Neural progenitor cell (in vitro differentiated cells): ENCODE results near the gene DPH3. TPM values are rescaled to one million over a fixed set of nuclear protein-coding genes. Genes with fewer than 3 reads are reported as not detected.

Source experiments
- DNase-seq: peaks from one replicate; pipeline ENCODE4 v3.0.0-alpha.2; 2016; ENCODE audit warnings: low spot score
- H2AFZ ChIP-seq: fragments of 200-600 bp; sonication (generic); replicated peaks from 2 replicates; pipeline ENCODE4 v1.6.1; 2016; ENCODE audit warnings: antibody characterized with exemption
- H3F3A ChIP-seq: fragments of 200-600 bp; sonication (generic); 2 replicates; pipeline ENCODE4 v1.6.1; 2016; ENCODE audit warnings: antibody characterized with exemption, low read depth
- H3K27ac ChIP-seq: fragments of 200-600 bp; sonication (generic); 2 replicates; pipeline ENCODE4 v1.5.1; 2016; ENCODE audit warnings: mild to moderate bottlenecking
- H3K27me3 ChIP-seq: fragments of 200-600 bp; sonication (generic); 2 replicates; pipeline ENCODE4 v1.6.1; 2016; ENCODE audit warnings: mild to moderate bottlenecking, moderate library complexity
- H3K36me3 ChIP-seq: fragments of 200-600 bp; sonication (generic); 2 replicates; pipeline ENCODE4 v1.5.1; 2016
- H3K4me1 ChIP-seq: fragments of 200-600 bp; sonication (generic); 2 replicates; pipeline ENCODE4 v1.6.1; 2016; ENCODE audit warnings: mixed run types
- H3K4me2 ChIP-seq: fragments of 200-600 bp; sonication (generic); 2 replicates; pipeline ENCODE4 v1.6.1; 2016
- H3K4me3 ChIP-seq: fragments of 200-600 bp; sonication (generic); 2 replicates; pipeline ENCODE4 v1.5.1; 2016
- H3K79me2 ChIP-seq: fragments of 200-600 bp; sonication (generic); 2 replicates; pipeline ENCODE4 v1.6.1; 2016; ENCODE audit warnings: low read depth
- H3K9ac ChIP-seq: fragments of 200-600 bp; sonication (generic); 2 replicates; pipeline ENCODE4 v1.6.1; 2016
- H3K9me3 ChIP-seq: fragments of 200-600 bp; sonication (generic); 2 replicates; pipeline ENCODE4 v1.5.1; 2016; ENCODE audit warnings: low read depth
- H4K20me1 ChIP-seq: fragments of 200-600 bp; sonication (generic); 2 replicates; pipeline ENCODE4 v1.6.1; 2016; ENCODE audit warnings: low read depth
- H3K27ac Mint-ChIP-seq: 3 replicates; pipeline ENCODE4 v1.8.0; 2021; ENCODE audit warnings: mixed read lengths
- H3K27me3 Mint-ChIP-seq: 2 replicates; pipeline ENCODE4 v1.8.0; 2022; ENCODE audit warnings: low read depth, mild to moderate bottlenecking, inconsistent platforms, moderate library complexity, mixed read lengths; ENCODE audit not compliant: insufficient read depth
- H3K36me3 Mint-ChIP-seq: 3 replicates; pipeline ENCODE4 v1.8.0; 2021; ENCODE audit warnings: mixed read lengths
- H3K4me1 Mint-ChIP-seq: 3 replicates; pipeline ENCODE4 v1.8.0; 2021; ENCODE audit warnings: mixed read lengths
- H3K4me3 Mint-ChIP-seq: 3 replicates; pipeline ENCODE4 v1.8.0; 2021; ENCODE audit warnings: mild to moderate bottlenecking, moderate library complexity, mixed read lengths
- H3K9me3 Mint-ChIP-seq: 3 replicates; pipeline ENCODE4 v1.8.0; 2020; ENCODE audit warnings: mixed read lengths
- CTCF ChIP-seq: fragments of 200-600 bp; sonication (generic); IDR thresholded peaks from 2 replicates; pipeline ENCODE4 v1.5.1; 2017; ENCODE audit warnings: antibody characterized with exemption, mild to moderate bottlenecking
- EZH2 ChIP-seq: fragments of 200-600 bp; sonication (generic); IDR thresholded peaks from 2 replicates; pipeline ENCODE4 v1.6.1; 2017; ENCODE audit warnings: antibody characterized with exemption, mild to moderate bottlenecking, moderate library complexity
- EZH2phosphoT487 ChIP-seq: fragments of 200-600 bp; sonication (generic); IDR thresholded peaks from 2 replicates; pipeline ENCODE4 v1.6.1; 2017; ENCODE audit warnings: antibody characterized with exemption
- total RNA-seq: library from RNA; depleted of rRNA; stranded (reverse); fragments of >200 nt; gene quantifications from 2 replicates; pipeline ENCODE4 v1.2.3, GENCODE V29; 2015; ENCODE audit warnings: low replicate concordance

DPH3 gene
- total RNA-seq, 1 donor from 2014 or later, result 31.2 TPM

- no peak overlapping the region for H3K4me3 ChIP-seq
- peaks cover 21% of the 10 kb centered on the region for H3K79me2 ChIP-seq
- H3K4me2 ChIP-seq, result no peak overlapping the region
- Mint-ChIP-seq H3K27ac (no peak overlapping the region), H3K9me3 (peaks cover 8% of the 10 kb centered on the region), H3K36me3 (peaks cover 27% of the 10 kb centered on the region), H3K4me3 (no peak overlapping the region), H3K27me3 (no peaks in the 10 kb centered on the region), H3K4me1 (no peaks in the 10 kb centered on the region)
- peaks cover 7% of the 10 kb centered on the region for H3K9me3 ChIP-seq
- TF ChIP-seq EZH2phosphoT487 (no peak), CTCF (no peak), EZH2 (no peak)
- H3F3A ChIP-seq, result peaks cover 5% of the 10 kb centered on the region
- no peaks in the 10 kb centered on the region for H3K27me3 ChIP-seq
- H3K36me3 ChIP-seq, result peaks cover 12% of the 10 kb centered on the region
- no peak overlapping the region for H3K9ac ChIP-seq
- no peak overlapping the region for H3K27ac ChIP-seq
- H4K20me1 ChIP-seq, result no peaks in the 10 kb centered on the region
- no peaks in the 10 kb centered on the region for H3K4me1 ChIP-seq
- H2AFZ ChIP-seq, result no peak overlapping the region
- no peak for DNase-seq
Measured at GRCh38 chr3:16290827-16291196, 26.1 kb upstream of the DPH3 start.

DNA sequence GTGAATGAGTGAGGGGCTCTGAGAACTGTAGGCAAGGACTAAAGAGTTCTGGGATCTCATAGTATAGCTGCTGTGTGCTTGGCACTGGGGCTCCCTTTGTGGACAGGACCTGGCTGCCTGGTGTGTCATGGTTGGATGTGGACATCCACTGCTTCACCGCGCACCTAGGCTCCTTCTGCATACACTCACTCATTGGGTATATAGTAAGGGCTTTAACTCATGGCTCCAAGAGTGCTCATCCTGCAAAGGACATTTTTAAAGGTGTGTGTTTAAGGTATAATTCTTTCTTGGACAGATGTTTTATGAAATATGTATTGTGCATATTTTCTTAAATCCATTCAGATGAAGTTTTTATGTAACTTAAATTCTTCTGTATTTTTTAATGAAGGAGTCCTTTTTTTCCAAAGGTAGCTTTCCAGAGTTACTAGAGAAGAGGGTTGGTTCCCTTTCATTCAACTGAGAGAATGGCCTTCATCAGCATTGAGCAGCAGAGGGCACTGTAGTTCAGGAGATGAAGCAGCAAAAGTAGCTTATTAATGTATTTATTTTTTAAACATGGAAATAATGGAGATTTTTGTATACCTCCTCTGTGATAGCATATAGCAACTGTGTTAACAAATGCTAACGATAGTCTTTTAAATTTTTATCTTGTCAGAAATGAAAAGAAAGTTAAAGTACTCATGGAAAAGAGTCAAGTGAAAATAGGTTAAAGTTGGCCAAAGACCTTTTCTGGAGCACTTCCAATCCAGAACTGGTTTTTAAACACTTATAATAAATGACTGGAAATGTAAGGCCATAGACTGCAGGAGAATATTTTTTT lies 25.5 kb upstream of the DPH3 start:
- no peak overlapping the region for H3K27ac Mint-ChIP-seq

DNA sequence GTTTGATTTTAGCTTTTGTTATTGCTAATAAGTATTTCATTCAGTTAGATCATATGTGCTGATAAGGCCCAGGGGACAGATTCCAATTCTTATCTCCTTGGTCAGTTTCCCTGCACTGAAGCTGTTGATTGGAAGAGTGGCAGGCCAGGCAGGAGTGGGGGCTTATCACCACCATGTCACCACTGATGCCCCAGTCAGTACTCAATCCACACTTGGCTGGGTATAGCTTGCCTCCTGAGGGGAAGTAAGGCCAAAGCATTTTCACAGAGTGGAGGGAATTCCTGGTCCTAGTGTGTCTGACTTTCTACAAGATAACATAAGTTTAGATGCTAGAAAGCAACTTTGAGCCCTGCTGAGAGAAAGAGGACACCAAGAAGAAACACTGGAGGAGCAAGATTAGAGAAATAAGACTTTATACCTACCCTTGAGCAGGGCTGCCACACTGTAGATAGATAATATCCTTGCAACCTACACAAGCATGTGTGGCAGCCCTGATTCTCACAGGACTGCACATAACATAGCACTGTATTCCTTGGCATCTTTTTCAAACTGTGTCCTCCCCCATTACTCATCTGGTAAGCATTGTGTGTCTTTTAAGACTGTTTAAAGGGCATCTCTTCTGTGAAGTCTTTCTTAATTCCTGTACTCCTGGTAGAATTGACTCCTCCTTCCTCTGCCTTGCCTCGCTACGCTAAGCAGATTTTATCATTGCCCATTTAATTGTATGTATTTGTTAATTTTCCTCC lies 24.6 kb upstream of the DPH3 start:
- Mint-ChIP-seq H3K4me3 (no peak overlapping the region), H3K36me3 (peaks cover 16% of the 10 kb centered on the region), H3K27me3 (no peaks in the 10 kb centered on the region), H3K27ac (no peak overlapping the region), H3K4me1 (no peaks in the 10 kb centered on the region), H3K9me3 (peaks cover 8% of the 10 kb centered on the region)
- Histone ChIP-seq H3K27me3 (no peaks in the 10 kb centered on the region), H3K27ac (no peak overlapping the region), H3K79me2 (peaks cover 21% of the 10 kb centered on the region), H2AFZ (no peak overlapping the region), H3K9me3 (peaks cover 7% of the 10 kb centered on the region), H3F3A (peaks cover 5% of the 10 kb centered on the region), H3K4me1 (no peaks in the 10 kb centered on the region), H3K36me3 (peaks cover 12% of the 10 kb centered on the region), H3K4me3 (no peak overlapping the region), H3K9ac (no peak overlapping the region), H3K4me2 (no peak overlapping the region), H4K20me1 (no peaks in the 10 kb centered on the region)
- TF ChIP-seq EZH2phosphoT487 (no peak), CTCF (no peak), EZH2 (no peak)
- no peak for DNase-seq

More for the DNA sequence above, 25.5 kb upstream of the DPH3 start:
- DNase-seq, result peak; percentile 63
- H3K9me3 Mint-ChIP-seq, result peaks cover 8% of the 10 kb centered on the region
- H3K36me3 Mint-ChIP-seq, result peaks cover 21% of the 10 kb centered on the region
- Histone ChIP-seq H3K27ac (no peak overlapping the region), H3K4me2 (no peak overlapping the region), H3F3A (peaks cover 5% of the 10 kb centered on the region), H3K36me3 (peaks cover 12% of the 10 kb centered on the region), H2AFZ (no peak overlapping the region), H3K9me3 (peaks cover 7% of the 10 kb centered on the region), H4K20me1 (no peaks in the 10 kb centered on the region), H3K79me2 (peaks cover 21% of the 10 kb centered on the region), H3K9ac (no peak overlapping the region), H3K27me3 (no peaks in the 10 kb centered on the region), H3K4me1 (no peaks in the 10 kb centered on the region), H3K4me3 (no peak overlapping the region)
- peak; percentile 93 for TF ChIP-seq CTCF
- TF ChIP-seq EZH2phosphoT487, result no peak
- H3K4me1 Mint-ChIP-seq, result no peaks in the 10 kb centered on the region
- H3K4me3 Mint-ChIP-seq, result no peak overlapping the region
- no peaks in the 10 kb centered on the region for H3K27me3 Mint-ChIP-seq
